Natural killer cell (primary cell): ENCODE measurements around the gene HNRNPF. TPM values are rescaled to one million over a fixed set of nuclear protein-coding genes. Genes with fewer than 3 reads are reported as not detected.
"Not testable (repeated sequence)": the region's sequence is repeated elsewhere in the genome, so short reads cannot be mapped to it uniquely, and the experiment has no call there.

Experiments
- ATAC-seq, 3 donors: fragments of 150-1000 bp in 2 of 3; fragments of 200-7000 bp in 1 of 3; cut with Tn5 transposase; 1 replicate in 1 of 3; 2 replicates in 2 of 3; pipeline ENCODE4 v1.10.0; 2021; ENCODE audit warnings: mild to moderate bottlenecking in 2 of 3, moderate library complexity in 2 of 3
- DNase-seq, 2 donors: peaks; one replicate each; pipeline versions ENCODE4 v3.0.0 to v3.0.0-alpha.2; 2013 to 2021; ENCODE audit warnings: mixed read lengths in 1 of 2
- H3K27ac ChIP-seq: one replicate; pipeline ENCODE4 v1.5.1; 2013; ENCODE audit warnings: mild to moderate bottlenecking, low read length
- H3K27me3 ChIP-seq: one replicate; pipeline ENCODE4 v1.6.1; 2013; ENCODE audit warnings: low read length; ENCODE audit not compliant: control insufficient read depth, insufficient read depth
- H3K36me3 ChIP-seq: one replicate; pipeline ENCODE4 v1.6.1; 2013; ENCODE audit warnings: low read length; ENCODE audit not compliant: control insufficient read depth, insufficient read depth
- H3K4me1 ChIP-seq: one replicate; pipeline ENCODE4 v1.6.1; 2013; ENCODE audit warnings: low read length; ENCODE audit not compliant: control insufficient read depth, insufficient read depth
- H3K4me3 ChIP-seq: one replicate; pipeline ENCODE4 v1.5.1; 2013; ENCODE audit warnings: low read length
- H3K9me3 ChIP-seq: one replicate; pipeline ENCODE4 v1.6.1; 2013; ENCODE audit warnings: low read length; ENCODE audit not compliant: control insufficient read depth, insufficient read depth
- H3K27ac Mint-ChIP-seq, 2 donors: one replicate each; pipeline ENCODE4 v1.8.0; 2022; ENCODE audit warnings: mild to moderate bottlenecking in 2 of 2, mixed read lengths in 2 of 2, moderate library complexity in 1 of 2
- H3K27me3 Mint-ChIP-seq, 2 donors: one replicate each; pipeline ENCODE4 v1.8.0; 2022; ENCODE audit warnings: low read depth in 2 of 2, mixed read lengths in 2 of 2
- H3K36me3 Mint-ChIP-seq: one replicate; pipeline ENCODE4 v1.8.0; 2022; ENCODE audit warnings: mixed read lengths
- H3K4me1 Mint-ChIP-seq, 2 donors: one replicate each; pipeline ENCODE4 v1.8.0; 2022; ENCODE audit warnings: mixed read lengths in 2 of 2
- H3K4me3 Mint-ChIP-seq: one replicate; pipeline ENCODE4 v1.8.0; 2022; ENCODE audit warnings: mild to moderate bottlenecking, moderate library complexity, mixed read lengths
- H3K9me3 Mint-ChIP-seq, 2 donors: one replicate each; pipeline ENCODE4 v1.8.0; 2022; ENCODE audit warnings: mixed read lengths in 2 of 2
- CTCF ChIP-seq: fragments of 200-600 bp; IDR thresholded peaks from one replicate; pipeline ENCODE4 v1.8.0; 2022; ENCODE audit warnings: antibody characterized with exemption
- WGBS: methylation state at CpG from one replicate; pipeline ENCODE4 v1.1.7; 2013; ENCODE audit warnings: missing lambda C conversion rate; ENCODE audit not compliant: insufficient coverage; 5-methylcytosine and 5-hydroxymethylcytosine counted together
- intact Hi-C: fragments of 100-400 bp; cut with micrococcal nuclease; formaldehyde crosslinking; loops from one replicate; pipeline ENCODE4 v1.14.2; 2022
- total RNA-seq, 4 donors: library from RNA; stranded (reverse); fragments of 120-200 nt in 1 of 4; gene quantifications; one replicate each; pipeline versions ENCODE4 v1.2.3 to v1.2.4, GENCODE V29; 2013 to 2022

The HNRNPF gene
- total RNA-seq, 3 donors from 2014 or later (not counting 1 experiment from before 2014, with no cell fraction given) = 122 to 160 (median 125) TPM

GRCh38 chr10:43427166-43427825 lies 18.3 kb upstream of the HNRNPF start:
- Histone ChIP-seq H3K9me3 (no peaks in the 10 kb centered on the region), H3K36me3 (no peaks in the 10 kb centered on the region), H3K4me1 (peaks cover 8% of the 10 kb centered on the region), H3K4me3 (no peak overlapping the region), H3K27ac (no peak overlapping the region), H3K27me3 (no peaks in the 10 kb centered on the region)
- DNase-seq = peak in 1 of 2 donors; percentile 53
- intact Hi-C loops = no loop called here
- H3K4me1 Mint-ChIP-seq = no peaks in the 10 kb centered on the region
- H3K4me3 Mint-ChIP-seq = no peak overlapping the region
- H3K9me3 Mint-ChIP-seq = no peaks in the 10 kb centered on the region
- no peak overlapping the region for H3K27ac Mint-ChIP-seq
- no peak for TF ChIP-seq CTCF
- H3K36me3 Mint-ChIP-seq = no peaks in the 10 kb centered on the region
- peak in 2 of 3 donors; percentile 46 to 49 for ATAC-seq
- 58% methylated on average over 11 of the region's 12 CpGs for WGBS
- no peaks in the 10 kb centered on the region for H3K27me3 Mint-ChIP-seq

GRCh38 chr10:43426476-43426875 lies 17.5 kb upstream of the HNRNPF start:
- H3K4me3 Mint-ChIP-seq, H3K9me3 ChIP-seq, H3K36me3 ChIP-seq, H3K27me3 Mint-ChIP-seq, H3K36me3 Mint-ChIP-seq, H3K4me1 Mint-ChIP-seq, intact Hi-C loops, H3K4me3 ChIP-seq, H3K27ac Mint-ChIP-seq, H3K27ac ChIP-seq, H3K27me3 ChIP-seq, DNase-seq, ATAC-seq, H3K9me3 Mint-ChIP-seq: not testable (repeated sequence)
- WGBS = 88% methylated on average over 12 of the region's 12 CpGs
- H3K4me1 ChIP-seq = peaks cover 12% of the 10 kb centered on the region

GRCh38 chr10:43424416-43424815 lies 15.4 kb upstream of the HNRNPF start:
- intact Hi-C loops = no loop called here
- no peak overlapping the region for H3K27ac ChIP-seq
- 86% methylated on average over 5 of the region's 6 CpGs for WGBS
- Mint-ChIP-seq H3K9me3 (no peaks in the 10 kb centered on the region), H3K4me1 (peaks cover 16 to 21% of the 10 kb centered on the region in 2 donors), H3K27me3 (no peaks in the 10 kb centered on the region), H3K4me3 (no peak overlapping the region), H3K36me3 (no peaks in the 10 kb centered on the region), H3K27ac (no peak overlapping the region)
- no peak overlapping the region for H3K4me3 ChIP-seq
- no peaks in the 10 kb centered on the region for H3K36me3 ChIP-seq
- H3K9me3 ChIP-seq = no peaks in the 10 kb centered on the region
- H3K4me1 ChIP-seq = peaks cover 27% of the 10 kb centered on the region
- TF ChIP-seq CTCF = no peak
- DNase-seq (no peak), ATAC-seq (no peak)
- no peaks in the 10 kb centered on the region for H3K27me3 ChIP-seq

- H3K27me3 Mint-ChIP-seq, H3K9me3 ChIP-seq, DNase-seq, H3K36me3 Mint-ChIP-seq, H3K27ac ChIP-seq, H3K9me3 Mint-ChIP-seq, H3K36me3 ChIP-seq, ATAC-seq, H3K27me3 ChIP-seq, H3K4me3 ChIP-seq: not testable (repeated sequence)
- Mint-ChIP-seq H3K4me1 (peaks cover 35 to 41% of the 10 kb centered on the region in 2 donors), H3K27ac (peak overlapping the region; percentile 97), H3K4me3 (peak overlapping the region; percentile 40)
- H3K4me1 ChIP-seq = peaks cover 49% of the 10 kb centered on the region
- WGBS = 97% methylated on average over 3 of the region's 4 CpGs
- intact Hi-C loops = loop anchor here (2.0 kb wide), 2 partner anchors 15 kb away; partner anchors contain the start of gene ZNF487
Observed at GRCh38 chr10:43421944-43422343, 13.0 kb upstream of the HNRNPF start.
